GM12892 (cell line): ENCODE data around the gene WNT2.

ENCODE experiments used
- POLR2A ChIP-seq: IDR thresholded peaks from 2 replicates; pipeline ENCODE4 v1.6.1; 2011; ENCODE audit warnings: low read depth, low read length, control low read depth
- POLR2AphosphoS5 ChIP-seq: IDR thresholded peaks from 2 replicates; pipeline ENCODE4 v1.6.1; 2011; ENCODE audit warnings: low read depth, low read length, control low read depth

- no peak for TF ChIP-seq POLR2A
- no peak for TF ChIP-seq POLR2AphosphoS5
These were observed 41.3 kb downstream of the WNT2 start for GRCh38 chr7:117281562-117281961.
